KBM-7 (cell line): ENCODE measurements around the gene PHF21B.
"Not testable (repeated sequence)": the region's sequence is repeated elsewhere in the genome, so short reads cannot be mapped to it uniquely, and the experiment has no call there.

Experiments
- DNase-seq: peaks from one replicate; pipeline ENCODE4 v3.0.0-alpha.2; 2015
- in situ Hi-C: fragments of 300-500 bp; cut with MboI; formaldehyde crosslinking; loops from 2 replicates; pipeline ENCODE4 v1.14.3; 2020; ENCODE audit warnings: low sequenced_read_pairs, low pct_unique_long_range_greater_than_20kb, mixed read lengths

The PHF21B gene

GRCh38 chr22:44913198-44913983 lies 96.4 kb downstream of the PHF21B start:
- DNase-seq, result no peak
- in situ Hi-C loops, result no loop called here

DNA sequence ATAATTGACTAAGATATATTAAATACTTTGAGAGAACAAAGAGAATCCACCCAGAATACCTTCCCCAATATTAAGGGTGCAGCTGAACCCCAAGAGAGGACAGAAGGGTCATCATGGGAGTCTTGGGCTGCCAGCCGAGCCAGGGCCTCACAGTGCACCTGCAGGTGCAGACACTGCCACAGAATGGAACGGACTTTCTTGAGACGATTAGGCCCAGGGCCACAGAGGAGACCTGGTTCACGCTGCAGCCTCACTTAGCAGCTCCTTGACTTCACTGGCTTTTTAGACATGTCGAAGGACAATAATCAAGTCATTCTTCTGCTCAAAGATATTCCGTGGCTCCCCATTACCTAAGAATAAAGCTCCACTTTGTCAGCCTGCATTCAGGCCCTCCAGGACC lies 100.6 kb downstream of the PHF21B start:
- in situ Hi-C loops, result no loop called here
- no peak for DNase-seq

DNA sequence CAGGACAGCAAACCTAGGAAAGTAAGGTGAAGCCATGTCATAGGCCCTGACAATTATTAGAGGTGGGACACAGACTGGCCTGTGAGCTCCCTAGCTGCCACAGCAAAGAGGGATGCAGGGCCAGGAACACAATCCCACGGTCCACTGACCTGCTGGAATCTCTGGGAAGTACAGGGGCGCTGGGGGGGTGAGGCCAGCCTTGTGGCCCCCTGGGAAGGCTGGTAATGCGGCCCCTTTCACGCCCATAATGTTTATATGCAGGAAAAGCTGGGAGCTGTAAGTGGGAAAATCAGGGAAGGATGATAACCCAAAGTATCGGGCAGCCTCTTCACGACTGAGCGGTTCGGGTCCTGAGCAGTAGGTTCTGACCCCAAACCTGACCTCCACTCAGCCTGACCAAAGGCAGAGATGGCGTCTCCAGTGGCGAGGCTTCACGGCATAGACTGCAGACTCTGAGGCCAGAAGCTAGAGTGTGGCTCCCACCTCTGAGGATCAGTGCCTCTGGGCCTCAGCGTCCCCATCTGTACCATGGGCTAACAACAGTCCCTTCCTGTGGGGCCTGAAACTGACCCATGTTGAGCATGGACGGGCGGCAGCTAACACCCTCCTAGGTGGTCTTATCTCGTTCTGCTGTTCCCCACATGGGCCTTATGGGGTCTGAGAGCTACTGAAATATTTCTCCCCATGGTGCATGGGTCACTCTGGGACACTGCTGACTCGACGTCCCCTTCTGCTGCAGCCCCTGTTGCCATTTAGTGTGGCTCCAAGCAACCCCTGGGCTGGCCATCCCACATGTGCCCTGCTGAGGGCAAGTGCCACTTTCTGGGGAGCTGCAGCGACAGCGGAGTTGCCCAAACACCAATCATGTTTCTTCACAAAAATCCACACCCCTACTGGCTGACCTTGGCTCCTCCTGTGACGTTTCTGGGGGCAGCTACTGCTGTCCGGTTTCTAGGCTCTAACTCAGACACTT lies 101.8 kb downstream of the PHF21B start:
- in situ Hi-C loops, result no loop called here
- no peak for DNase-seq

DNA sequence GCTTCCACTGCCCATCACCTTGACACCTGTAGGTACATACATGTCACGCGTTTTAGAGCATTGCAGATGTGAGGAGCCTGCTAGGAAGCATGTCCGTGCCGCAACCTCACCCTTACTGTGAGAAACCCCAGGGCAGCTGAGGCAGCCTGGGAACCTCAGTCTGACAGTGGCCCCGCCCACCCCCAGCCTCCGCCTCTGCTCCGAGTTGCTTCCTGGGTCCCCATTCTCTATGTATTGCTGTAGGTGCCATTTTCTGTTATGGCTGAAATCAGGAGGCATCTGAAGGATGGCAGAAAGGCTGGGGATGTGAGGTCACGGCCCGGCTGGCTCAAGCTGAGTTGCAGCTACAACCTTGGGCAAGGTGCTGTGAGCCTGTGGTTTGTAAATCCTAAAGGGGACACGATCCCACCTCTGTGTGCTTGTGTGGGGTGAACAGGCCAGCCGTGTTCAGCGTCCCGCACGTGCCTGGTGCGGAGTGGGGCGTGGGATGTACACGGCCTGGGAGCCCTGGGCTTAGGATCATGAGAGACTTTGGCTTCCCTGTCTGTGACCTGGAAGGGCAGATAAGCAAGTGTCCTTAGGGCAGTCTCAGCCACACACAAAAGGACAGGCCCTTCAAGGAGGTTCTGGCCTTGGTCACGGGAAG lies 102.7 kb downstream of the PHF21B start:
- in situ Hi-C loops, result no loop called here
- no peak for DNase-seq

GRCh38 chr22:44906248-44906936 lies 103.4 kb downstream of the PHF21B start:
- no peak for DNase-seq
- in situ Hi-C loops, result no loop called here

- DNase-seq, in situ Hi-C loops: not testable (repeated sequence)
These were observed 105.2 kb downstream of the PHF21B start for GRCh38 chr22:44904492-44905152.

DNA sequence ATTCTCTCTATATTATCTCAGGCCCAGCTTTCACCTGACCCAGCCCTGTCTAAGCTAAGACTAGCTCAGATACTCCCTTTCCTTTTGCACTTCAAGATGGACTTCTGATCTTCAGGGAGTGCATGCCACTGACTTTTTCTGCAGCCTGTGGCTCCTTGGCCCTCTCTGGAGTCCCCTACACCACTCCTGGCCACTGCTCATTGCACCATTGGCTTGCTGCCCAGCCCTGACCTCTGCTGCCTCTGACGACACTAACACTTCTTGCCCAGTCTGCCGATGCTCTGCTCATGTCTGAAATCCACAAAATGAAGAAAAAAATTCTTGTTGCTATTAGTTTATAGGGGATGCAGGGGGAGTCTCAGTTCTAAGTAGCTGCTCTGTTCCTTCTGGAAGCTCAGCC lies 106.6 kb downstream of the PHF21B start:
- DNase-seq, in situ Hi-C loops: not testable (repeated sequence)

DNA sequence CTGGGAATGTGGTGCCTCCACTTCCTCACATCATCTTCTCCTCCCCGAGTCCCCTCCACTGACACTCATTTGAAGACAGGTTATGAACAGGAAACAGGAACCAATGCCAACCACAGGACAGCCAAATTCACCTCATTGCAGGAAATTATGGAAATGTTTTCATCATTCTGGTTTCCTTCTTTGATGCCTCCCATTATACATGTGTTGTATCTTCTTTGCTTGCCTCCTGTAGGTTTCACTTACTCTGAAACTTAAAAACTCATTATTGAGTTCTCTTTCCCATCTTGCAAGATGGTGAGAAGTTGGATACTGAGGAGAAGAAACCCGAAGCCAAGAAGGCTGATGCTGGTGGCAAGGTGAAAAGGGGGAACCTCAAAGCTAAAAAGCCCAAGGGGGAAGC lies 108.5 kb downstream of the PHF21B start:
- in situ Hi-C loops, result no loop called here
- DNase-seq, result no peak

- no peak for DNase-seq
- in situ Hi-C loops, result no loop called here
These were observed 111.6 kb downstream of the PHF21B start for GRCh38 chr22:44898236-44898635.

DNA sequence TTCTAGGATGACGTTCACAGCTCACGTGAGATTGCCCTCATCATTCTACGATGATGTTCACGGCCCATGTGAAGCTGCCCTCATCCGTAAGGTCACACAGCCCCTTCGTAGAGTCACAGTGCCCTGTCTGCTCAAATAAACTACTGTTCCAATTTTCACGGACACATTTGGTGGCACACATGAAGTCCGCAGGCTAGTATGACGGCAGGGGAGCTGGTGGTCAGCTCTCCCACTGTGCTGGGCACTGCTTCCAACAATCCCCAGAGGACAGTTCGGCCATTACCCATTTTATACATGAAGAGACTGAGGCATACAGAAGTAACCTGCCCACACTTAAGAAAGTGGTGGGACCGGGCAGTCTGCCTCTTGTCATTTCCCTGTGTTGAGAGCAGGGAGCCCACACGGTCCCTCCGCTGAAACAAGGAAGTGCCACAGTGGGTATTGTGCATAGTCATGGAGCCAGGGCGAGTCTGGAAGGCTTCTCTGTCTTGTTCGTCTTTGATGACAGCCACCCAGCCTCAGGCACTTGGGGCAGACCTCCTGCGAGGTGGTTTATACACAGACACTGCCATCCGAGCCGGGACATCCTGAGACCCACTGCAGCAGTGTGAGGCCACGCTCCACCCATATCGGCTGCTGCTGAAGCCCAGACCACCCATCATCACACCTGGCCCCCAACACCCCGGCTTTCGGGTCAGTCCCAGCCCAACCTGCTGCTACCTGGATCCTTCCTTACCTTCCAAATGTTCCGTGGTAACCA lies 114.3 kb downstream of the PHF21B start:
- DNase-seq, result no peak
- in situ Hi-C loops, result no loop called here

GRCh38 chr22:44894782-44895181 lies 115.0 kb downstream of the PHF21B start:
- no peak for DNase-seq

DNA sequence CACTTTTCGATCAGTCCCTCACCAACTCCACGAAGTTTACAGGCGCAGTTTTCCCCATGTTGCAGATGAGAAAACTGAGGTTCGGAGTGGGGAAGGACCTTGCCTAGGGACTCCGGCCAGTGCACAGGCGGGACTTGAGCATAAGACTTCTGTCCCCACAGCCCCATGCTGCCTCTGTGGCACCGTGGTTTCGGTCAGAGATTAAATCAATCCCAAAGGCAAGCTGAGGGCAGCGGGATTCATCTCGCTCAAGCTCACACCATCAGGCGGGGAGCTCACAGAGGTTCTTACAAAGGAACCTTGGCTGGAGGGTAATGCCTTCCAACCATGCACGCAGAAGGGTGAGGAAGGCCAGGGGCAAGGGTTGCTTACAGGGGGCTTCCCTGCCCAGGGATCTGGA lies 115.5 kb downstream of the PHF21B start:
- in situ Hi-C loops, result no loop called here
- DNase-seq, result no peak

More at GRCh38 chr22:44894782-44895181, 115.0 kb downstream of the PHF21B start:
- in situ Hi-C loops, result no loop called here

DNA sequence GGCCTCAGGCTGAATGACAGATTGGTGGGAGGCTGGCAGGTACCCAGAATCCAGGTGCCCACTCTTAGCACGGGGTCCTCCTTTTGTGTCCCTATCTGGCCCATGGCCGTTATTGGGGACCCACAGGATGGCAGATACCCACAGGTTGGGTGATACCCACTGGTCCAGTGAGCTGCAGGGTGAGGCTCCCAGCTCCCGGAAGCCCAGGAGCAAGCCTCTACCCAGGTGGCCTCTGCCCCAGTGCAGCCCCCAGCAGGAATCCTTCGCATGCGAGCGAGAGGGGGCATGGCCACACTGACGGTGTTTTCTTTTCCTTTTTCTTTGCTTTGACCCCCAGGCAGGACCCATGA lies 116.1 kb downstream of the PHF21B start:
- in situ Hi-C loops, result no loop called here
- DNase-seq, result no peak

GRCh38 chr22:44892803-44893730 lies 116.7 kb downstream of the PHF21B start:
- no peak for DNase-seq
- in situ Hi-C loops, result no loop called here

DNA sequence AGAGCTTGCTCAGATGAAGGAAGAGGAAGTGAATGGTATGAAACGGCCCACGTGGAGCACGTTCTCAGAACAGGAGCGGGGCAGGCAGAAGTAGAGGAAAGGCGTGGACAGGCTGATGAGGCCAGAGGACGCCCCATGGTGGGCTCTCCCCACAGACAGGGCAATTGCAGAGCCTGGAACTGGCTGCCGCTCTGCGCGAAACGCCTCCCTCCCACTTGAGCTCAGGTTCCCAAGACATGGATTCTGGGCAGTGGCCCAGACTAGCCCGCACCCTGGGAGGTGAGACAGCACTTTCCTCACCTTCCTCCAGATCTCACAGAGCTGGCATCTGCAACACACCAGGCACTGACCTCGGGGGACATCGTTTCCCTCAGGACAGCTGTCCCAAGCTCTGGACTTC lies 117.6 kb downstream of the PHF21B start:
- in situ Hi-C loops, result no loop called here
- no peak for DNase-seq

- in situ Hi-C loops, result no loop called here
- no peak for DNase-seq
These were observed 118.0 kb downstream of the PHF21B start for GRCh38 chr22:44891791-44892190.

GRCh38 chr22:44891293-44891747 lies 118.5 kb downstream of the PHF21B start:
- in situ Hi-C loops, result no loop called here
- DNase-seq, result no peak
